HG03432 (cell line): Measurements from ENCODE around the gene TSPAN1.
"Not testable (repeated sequence)": the region's sequence is repeated elsewhere in the genome, so short reads cannot be mapped to it uniquely, and the experiment has no call there.

ENCODE experiments used
- ATAC-seq: cut with Tn5 transposase; IDR thresholded peaks from one replicate; pipeline ENCODE4 v1.9.1; 2021; ENCODE audit warnings: mild to moderate bottlenecking, moderate library complexity; ENCODE audit not compliant: unreplicated experiment

Gene TSPAN1

DNA sequence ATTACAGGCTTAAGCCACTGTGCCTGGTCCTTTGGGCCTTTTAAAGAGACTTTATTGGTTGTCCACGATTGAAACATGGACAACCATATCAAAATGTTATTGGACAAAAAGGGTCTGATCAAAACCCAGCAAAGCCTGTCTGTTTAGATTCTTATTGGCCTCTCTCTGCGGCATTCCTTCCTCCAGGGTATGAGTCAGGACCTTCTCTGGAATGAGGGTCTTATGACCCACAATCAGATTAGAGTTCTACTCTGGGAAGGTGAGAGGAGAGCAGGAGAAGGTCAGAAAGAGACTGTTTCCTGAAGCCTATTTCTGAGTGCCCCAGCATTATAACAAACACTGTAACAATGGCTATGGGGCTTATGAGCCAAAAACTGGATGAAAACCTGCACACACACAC lies 36.2 kb downstream of the TSPAN1 start:
- ATAC-seq: no peak

DNA sequence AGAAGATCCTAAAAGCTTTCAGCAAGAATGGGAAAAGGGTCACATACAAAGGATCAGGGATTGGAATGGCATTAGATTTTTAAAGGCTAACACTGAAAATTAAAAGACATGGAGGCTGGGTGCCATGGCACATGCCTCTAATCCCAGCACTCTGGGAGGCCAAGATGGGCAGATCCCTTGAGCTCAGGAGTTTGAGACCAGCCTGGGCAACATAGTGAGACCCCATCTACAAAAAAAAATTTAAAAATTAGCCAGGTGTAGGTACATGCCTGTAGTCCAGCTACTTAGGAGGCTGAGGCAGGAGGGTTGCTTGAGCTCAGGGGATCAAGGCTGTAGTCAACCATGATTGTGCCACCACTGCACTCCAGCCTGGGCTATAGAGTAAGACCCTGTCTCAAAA lies 40.6 kb downstream of the TSPAN1 start:
- no peak for ATAC-seq

DNA sequence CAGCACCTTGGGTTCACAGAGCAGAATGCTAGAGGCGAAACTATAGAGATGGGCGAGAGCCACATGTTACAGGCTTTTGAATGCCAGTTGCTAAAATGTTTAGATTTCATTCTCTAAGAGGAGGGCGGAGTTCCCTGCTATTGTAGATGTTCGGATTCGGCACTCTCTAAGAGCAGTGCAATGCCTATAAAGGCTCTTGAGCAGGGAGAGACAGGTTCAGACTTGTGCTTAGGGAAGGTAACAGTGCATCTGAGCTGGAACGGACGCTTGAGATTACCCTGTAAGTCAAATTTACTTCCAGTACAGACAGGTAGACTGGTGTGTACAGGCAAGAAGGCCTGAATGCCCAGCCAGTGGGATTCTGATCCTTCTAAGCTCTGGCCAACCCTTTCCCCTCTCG lies 43.6 kb downstream of the TSPAN1 start:
- ATAC-seq: no peak

DNA sequence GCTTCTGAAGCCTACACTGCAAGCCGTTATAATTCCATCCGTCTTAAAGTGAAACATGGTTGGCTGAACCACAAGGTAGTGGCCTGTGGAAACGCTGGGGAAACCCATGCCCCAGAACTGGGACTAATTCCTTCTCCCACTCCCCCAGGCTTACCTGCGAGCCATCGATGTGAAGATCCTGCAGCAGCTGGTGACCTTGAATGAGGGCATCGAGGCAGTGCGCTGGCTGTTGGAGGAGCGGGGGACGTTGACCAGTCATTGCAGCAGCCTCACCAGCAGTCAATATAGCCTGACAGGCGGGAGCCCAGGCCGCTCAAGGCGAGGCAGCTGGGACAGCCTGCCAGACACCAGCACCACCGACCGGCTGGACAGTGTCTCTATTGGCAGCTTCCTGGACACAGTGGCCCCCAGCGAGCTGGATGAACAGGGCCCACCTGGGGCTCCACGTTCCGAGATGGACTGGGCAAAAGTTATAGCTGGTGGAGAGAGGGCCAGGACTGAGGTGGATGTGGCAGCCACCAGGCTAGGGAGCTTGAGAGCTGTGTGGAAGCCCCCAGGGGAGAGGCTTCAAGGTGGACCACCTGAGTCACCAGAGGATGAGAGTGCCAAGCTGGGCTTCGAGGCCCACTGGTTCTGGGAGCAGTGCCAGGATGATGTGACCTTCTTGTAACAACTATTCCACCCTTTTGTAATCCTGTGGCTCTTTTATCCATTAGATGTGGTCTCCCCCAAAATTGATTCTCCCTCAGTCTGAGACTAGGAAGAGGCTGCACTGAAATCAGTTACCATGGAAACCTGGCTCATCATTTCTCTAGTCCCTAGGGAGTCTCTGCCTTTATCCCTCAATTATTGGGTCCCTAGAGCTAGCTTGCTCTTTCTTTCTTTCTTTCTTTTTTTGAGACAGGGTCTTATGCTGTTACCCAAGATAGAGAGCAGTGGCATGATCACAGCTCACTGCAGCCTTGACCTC lies 44.9 kb downstream of the TSPAN1 start:
- ATAC-seq: no peak

DNA sequence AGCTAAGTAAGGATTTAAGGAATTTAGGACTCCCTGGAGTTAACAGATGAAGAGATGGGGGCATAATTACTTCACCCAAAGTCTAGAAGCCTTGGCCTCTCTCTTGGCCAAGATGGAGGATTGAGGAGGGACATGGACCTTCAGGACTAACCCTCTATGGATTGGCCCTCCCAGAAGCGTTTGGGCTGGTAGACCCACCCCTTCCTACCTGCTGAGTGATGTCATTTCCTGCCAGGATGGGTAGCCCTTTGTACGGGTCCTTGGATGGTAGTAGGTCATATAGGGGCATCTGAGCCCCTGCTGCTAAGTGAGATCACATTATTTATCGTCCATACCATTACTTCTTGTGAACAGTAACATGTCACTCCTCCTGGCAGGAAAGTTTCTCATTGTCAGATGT lies 45.9 kb downstream of the TSPAN1 start:
- ATAC-seq: no peak

DNA sequence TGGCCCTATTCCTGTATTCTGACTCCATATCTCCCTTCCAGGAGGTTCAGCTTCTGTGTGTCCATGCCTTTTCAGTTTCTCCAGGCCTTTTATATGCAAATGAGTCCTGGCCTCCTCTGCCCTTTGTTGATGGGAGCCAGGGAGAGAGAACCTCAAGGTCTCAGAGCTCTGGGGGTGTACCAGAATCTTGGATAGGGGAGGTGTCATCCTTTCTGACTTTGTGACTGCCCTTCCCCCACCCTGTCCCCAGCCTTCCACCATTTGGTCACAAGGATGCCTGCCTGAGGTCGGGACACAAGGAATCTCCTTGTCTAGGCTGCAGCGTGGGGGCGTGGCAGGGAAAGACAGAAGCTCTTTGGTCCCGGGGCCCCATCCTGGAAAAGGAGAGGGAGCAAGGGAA lies 46.9 kb downstream of the TSPAN1 start:
- no peak for ATAC-seq

DNA sequence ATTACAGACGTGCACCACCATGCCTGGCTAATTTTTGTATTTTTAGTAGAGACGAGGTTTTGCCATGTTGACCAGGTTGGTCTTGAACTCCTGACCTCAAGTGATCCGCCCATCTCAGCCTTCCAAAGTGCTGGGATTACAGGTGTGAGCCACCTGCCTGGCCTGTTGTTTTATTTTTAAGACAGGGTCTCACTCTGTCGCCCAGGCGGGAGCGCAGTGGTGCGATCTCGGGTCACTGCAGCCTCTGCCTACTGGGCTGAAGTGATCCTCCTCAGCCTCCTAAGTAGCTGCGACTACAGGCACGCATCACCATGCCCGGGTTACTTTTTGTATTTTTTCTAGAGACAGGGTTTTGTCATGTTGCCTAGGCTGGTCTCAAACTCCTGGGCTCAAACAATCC lies 48.2 kb downstream of the TSPAN1 start:
- peak; percentile 8 for ATAC-seq

DNA sequence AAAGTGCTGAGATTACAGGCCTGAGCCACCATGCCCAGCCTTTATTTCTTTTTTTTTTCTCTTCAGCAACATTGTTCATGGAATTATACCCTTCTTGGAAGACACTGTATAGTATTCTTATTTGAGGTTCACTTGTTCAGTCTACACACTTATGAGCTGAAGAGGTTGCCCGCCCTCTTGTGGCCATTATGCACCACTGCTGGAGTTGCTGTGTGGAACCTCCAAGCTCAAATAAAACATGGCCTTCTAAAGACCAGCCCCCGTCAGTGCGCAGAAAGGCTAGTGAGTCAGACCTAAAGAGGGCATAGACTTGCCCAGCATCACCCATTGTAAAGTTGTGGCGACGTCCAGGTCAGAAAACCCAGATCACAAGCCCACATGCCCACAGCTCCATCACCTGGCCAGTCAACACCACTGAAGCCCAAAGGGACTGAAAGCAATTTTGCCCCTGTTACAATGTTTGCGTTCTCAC lies 48.6 kb downstream of the TSPAN1 start:
- ATAC-seq: peak; percentile 77

DNA sequence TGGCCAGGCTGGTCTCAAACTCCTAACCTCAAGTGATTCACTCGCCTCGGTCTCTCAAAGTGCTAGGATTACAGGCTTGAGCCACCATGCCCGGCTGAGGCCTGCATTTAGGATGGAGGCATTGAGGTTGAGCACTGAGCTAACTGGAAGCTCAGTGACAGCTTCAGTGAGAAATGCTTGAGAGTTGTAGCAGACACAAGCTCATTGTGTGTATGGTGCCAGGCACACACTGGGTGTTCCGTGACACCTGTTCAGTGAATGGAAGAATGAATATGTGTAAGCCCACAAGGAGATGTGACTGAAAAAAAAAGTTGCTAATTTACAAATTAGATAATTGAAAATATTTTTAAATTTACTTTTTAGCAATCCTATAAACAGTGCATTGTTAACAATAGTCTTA lies 50.1 kb downstream of the TSPAN1 start:
- ATAC-seq: no peak

DNA sequence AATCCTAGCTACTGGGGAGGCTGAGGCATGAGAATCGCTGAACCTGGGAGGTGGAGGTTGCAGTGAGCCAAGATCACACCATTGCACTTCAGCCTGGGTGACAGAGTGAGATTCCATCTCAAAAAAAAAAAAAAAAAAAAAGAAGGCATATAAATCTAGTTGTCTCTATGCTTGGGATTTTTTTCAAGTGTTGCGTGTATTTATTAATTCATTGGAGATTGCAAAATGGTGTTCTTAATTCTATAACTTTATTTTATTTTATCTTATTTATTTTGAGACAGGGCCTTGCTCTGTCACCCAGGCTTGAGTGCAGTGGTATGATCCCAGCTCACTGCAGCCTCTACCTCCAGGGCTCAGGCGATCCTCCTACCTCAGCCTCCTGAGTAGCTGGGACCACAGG lies 56.3 kb downstream of the TSPAN1 start:
- not testable (repeated sequence) for ATAC-seq
